Upper lobe of left lung (tissue), 4 donors: ENCODE measurements around the gene OPRM1.

Experiments
- POLR2A ChIP-seq, 4 donors: fragments of 450-650 bp; IDR thresholded peaks; one replicate each; pipeline ENCODE4 v1.5.1; 2016 to 2017; ENCODE audit warnings: antibody characterized with exemption in 4 of 4, mild to moderate bottlenecking in 2 of 4
- TF ChIP-seq, protein P1 (sequence below), 6 experiments: fragments of 450-650 bp in 4 of 6; fragments of 200-600 bp in 2 of 6; sonication (generic) in 2 of 6; IDR thresholded peaks; one replicate each; pipeline ENCODE4 v1.5.1; 2016 to 2019; ENCODE audit warnings: antibody characterized with exemption in 6 of 6

- TF ChIP-seq, protein P1, sequence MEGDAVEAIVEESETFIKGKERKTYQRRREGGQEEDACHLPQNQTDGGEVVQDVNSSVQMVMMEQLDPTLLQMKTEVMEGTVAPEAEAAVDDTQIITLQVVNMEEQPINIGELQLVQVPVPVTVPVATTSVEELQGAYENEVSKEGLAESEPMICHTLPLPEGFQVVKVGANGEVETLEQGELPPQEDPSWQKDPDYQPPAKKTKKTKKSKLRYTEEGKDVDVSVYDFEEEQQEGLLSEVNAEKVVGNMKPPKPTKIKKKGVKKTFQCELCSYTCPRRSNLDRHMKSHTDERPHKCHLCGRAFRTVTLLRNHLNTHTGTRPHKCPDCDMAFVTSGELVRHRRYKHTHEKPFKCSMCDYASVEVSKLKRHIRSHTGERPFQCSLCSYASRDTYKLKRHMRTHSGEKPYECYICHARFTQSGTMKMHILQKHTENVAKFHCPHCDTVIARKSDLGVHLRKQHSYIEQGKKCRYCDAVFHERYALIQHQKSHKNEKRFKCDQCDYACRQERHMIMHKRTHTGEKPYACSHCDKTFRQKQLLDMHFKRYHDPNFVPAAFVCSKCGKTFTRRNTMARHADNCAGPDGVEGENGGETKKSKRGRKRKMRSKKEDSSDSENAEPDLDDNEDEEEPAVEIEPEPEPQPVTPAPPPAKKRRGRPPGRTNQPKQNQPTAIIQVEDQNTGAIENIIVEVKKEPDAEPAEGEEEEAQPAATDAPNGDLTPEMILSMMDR (IDR thresholded peaks at IDR 0.05): no peak
- no peak for TF ChIP-seq POLR2A (IDR thresholded peaks at IDR 0.05)
Measured at GRCh38 chr6:153989989-153990388, 49.1 kb upstream of the OPRM1 start.
